H1 (cell line): ENCODE data around the gene MIDN. TPM values are rescaled to one million over a fixed set of nuclear protein-coding genes. Genes with fewer than 3 reads are reported as not detected.
A peak's percentile ranks its signal among the peaks of the same experiment; 100 is the strongest.

ENCODE experiments used
- CTBP2 ChIP-seq: IDR thresholded peaks from 2 replicates; pipeline ENCODE4 v1.7.0; 2011; ENCODE audit warnings: borderline replicate concordance, mild to moderate bottlenecking, moderate library complexity, mixed read lengths, low read length; ENCODE audit not compliant: insufficient read depth, insufficient read length
- RBBP5 ChIP-seq: IDR thresholded peaks from 2 replicates; pipeline ENCODE4 v1.7.1; 2012; ENCODE audit warnings: low read depth, mild to moderate bottlenecking, inconsistent platforms, low read length, moderate library complexity, borderline replicate concordance
- polyA plus RNA-seq, 7 experiments: library from polyadenylated mRNA; depleted of rRNA in 3 of 7; stranded (reverse) in 5 of 7; unstranded in 2 of 7; fragments of >200 nt in 5 of 7; fragments of 200-250 nt in 2 of 7; gene quantifications; 1 replicate in 5 of 7; 2 replicates in 1 of 7; 4 replicates in 1 of 7; pipeline versions ENCODE4 v1.2.1 to v1.2.3, GENCODE V29; 2011 to 2013; ENCODE audit warnings: missing spikeins in 2 of 7, mixed read lengths in 2 of 7
- total RNA-seq: library from RNA; stranded (reverse); fragmentation: NEBNext Ultra II Directional; extraction: Animal tissue kit (Norgen Biotek cat#: 25700); gene quantifications from 2 replicates; pipeline ENCODE4 v1.2.1, GENCODE V29; 2021
- TF ChIP-seq, protein P1 (sequence below): IDR thresholded peaks from 2 replicates; pipeline ENCODE4 v1.6.1; 2012; ENCODE audit warnings: inconsistent platforms

MIDN gene
- total and polyA plus RNA-seq, 2 of the 8 experiments (the other 6 are each of a cell fraction or from before 2014, with no cell fraction given), result 39.8 to 159 TPM

DNA sequence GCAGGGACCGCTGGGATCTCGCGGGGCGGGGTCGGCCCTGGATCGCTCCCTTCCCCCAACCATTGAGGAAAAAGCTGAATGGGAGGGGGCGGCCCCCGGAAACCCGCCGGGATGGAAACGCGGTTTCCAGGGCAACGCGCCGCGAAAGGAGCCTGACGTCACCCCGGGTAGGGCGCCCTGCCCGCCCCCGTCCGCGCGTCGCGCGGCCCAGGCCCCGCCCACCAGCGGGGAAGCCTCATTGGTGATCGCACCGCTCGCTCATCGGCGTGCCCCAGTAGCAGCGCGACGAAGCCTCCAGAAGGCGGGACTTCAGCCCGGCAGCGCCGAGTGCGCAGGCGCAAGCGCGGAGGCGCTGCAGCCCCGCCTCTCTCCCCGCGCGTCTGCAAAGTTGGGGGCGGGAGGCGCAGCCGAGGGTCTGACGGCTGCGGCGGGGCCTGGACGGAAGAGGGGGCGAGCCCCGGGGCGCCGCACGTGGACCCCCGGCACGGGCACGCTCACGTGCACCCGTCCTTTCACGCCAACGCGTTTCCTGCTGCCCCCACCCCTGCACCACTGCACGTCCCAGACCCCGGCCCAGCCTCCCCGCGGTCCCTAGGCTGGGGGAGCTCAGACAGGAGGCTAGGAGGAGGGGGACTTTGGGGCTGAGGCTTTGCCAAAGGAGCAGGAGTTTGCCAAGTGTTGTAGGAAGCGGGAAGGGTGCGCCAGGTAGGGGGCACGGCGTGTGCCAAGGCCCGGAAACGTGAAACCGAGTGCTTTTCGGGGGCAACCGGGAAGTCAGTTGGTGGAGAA lies 12.6 kb downstream of the MIDN start (continued):
- TF ChIP-seq CTBP2 (peak; percentile 64), RBBP5 (no peak)
- TF ChIP-seq, protein P1, sequence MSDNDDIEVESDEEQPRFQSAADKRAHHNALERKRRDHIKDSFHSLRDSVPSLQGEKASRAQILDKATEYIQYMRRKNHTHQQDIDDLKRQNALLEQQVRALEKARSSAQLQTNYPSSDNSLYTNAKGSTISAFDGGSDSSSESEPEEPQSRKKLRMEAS, result 0 out of 2 replicates have a peak, but pooled peaks have one; percentile 34
